Activated CD4-positive, alpha-beta T cell treated with anti-CD3 and anti-CD28 coated beads, Interleukin-2, Interleukin-6, amounts not matched to agents 100 ng/mL and 50 ng/mL, durations not matched to agents 16 hours and 8 hours (primary cell): Measurements from ENCODE around the gene LRAT.

Experiments
- DNase-seq: peaks from one replicate; pipeline ENCODE4 v3.0.0-alpha.2; 2020

Gene LRAT

DNA sequence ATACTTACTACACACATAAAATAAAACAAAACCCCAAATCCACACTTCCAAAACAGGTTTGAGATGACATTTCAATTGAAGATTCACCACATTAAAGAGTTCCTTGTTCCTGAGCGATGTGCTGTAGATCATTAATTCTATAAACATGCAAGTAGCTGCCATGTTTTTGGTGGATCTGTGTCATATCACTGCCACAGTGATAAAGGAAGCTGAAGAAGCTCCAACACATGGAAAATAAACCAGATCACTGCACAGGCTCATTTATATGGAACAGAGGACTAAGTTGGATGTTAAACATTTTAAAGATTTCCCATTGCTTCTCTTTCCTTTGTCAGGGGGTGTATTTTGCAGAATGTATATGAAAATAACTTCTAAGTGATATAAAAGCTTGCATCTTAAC is 34.5 kb downstream of the LRAT start:
- no peak for DNase-seq

- no peak for DNase-seq
Observed at GRCh38 chr4:154779362-154779947, 35.7 kb downstream of the LRAT start.

DNA sequence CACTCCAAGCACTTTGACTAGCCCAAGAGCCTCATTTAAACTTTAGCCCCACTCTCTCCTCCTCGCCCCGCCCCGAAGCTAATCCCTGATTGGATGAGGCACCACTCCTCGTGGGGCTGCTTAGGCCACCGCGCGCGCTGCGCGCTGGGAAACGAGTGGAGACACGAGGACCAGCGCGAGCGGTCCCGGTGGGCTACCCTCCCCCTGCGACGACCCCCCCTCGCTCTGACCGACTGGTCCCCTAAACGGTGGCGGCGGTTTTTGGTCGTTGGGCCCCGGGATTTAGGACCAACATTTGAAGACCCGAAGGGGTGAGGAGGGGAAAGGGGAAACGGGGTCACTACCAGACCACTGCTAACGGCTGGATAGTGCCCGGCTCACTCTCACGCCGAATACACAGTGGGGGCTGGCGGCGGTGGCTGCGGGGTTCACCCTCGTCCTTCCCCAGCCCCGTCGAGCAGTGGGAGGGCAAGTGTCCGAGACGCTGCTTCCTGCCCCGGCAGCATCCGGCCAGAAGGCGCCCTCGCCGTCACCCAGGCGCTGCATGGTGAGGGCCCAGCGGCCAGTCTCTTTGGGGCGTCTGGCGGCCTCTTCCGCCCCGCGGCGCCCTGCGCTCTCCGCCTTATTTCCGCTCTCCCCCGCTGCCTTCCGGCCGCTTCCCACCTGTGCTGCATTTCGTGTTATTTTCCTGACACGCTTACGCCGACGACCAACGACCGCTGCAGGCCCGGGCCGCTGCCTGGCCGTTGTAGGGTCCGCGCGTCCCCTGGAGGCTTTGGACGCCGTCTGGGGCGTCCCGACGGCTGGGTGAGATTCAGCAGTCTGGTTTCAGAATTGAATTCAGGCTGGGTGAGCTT is 37.6 kb downstream of the LRAT start, which contains the start of gene RBM46:
Gene RBM46 (plus strand): TSS at position 147 of the 857 bp plus-strand sequence. CDS start 15,481 bp downstream, outside the sequence.
- DNase-seq: no peak

DNA sequence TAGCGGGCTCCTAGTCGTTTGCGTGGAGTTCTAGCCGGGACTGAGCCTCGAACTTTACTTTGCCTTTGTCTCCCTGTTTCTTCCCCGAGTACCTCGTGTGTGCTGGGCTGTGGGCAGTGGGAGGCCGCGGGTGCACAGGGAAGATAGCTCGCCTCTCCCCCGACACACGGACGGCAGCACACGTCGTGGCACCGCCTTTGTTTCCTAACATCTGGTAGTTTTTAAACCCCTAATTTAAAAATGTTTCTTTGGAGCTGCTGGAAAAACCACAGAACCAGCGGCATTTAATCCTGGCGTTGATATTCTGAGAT is 38.1 kb downstream of the LRAT start:
- DNase-seq: no peak
